H1 (cell line): Measurements from ENCODE around the gene CYTH1. TPM values are rescaled to one million over a fixed set of nuclear protein-coding genes. Genes with fewer than 3 reads are reported as not detected.

ENCODE experiments used
- CTCF ChIA-PET: fragments of 300-600 bp; sonication (Branson Sonifier 250); formaldehyde crosslinking; loops from one replicate; lab custom pipeline; 2021; ENCODE audit not compliant: partially characterized antibody; lab: Charles Lee
- POLR2A ChIA-PET: fragments of 300-600 bp; sonication (Branson Sonifier 250); formaldehyde crosslinking; loops from one replicate; lab custom pipeline; 2021; ENCODE audit warnings: inconsistent platforms; ENCODE audit not compliant: partially characterized antibody; lab: Charles Lee
- DNase-seq, 2 experiments: peaks; one replicate each; pipeline versions ENCODE4 v3.0.0 to v3.0.0-alpha.2; 2010 to 2022; ENCODE audit warnings: low spot score in 2 of 2, low read depth in 1 of 2, mixed read lengths in 1 of 2
- FAIRE-seq: peaks from 2 replicates; lab custom pipeline; 2011; peaks lifted over from hg19 to GRCh38; lab: Jason Lieb, UNC
- H2AFZ ChIP-seq: 2 replicates; pipeline ENCODE4 v1.8.1; 2012; ENCODE audit warnings: low read length, inconsistent platforms
- H2AK5ac ChIP-seq: 2 replicates; pipeline ENCODE4 v1.6.1; 2013; ENCODE audit warnings: low read depth, low read length
- H2BK120ac ChIP-seq: replicated peaks from 2 replicates; pipeline ENCODE3; 2013; ENCODE audit warnings: low read depth, low read length, inconsistent platforms
- H2BK12ac ChIP-seq: 2 replicates; pipeline ENCODE4 v1.6.1; 2013; ENCODE audit warnings: low read depth, low read length
- H2BK15ac ChIP-seq: 2 replicates; pipeline ENCODE4 v1.6.1; 2013; ENCODE audit warnings: low read length
- H2BK20ac ChIP-seq: 2 replicates; pipeline ENCODE4 v1.6.1; 2013; ENCODE audit warnings: low read length
- H2BK5ac ChIP-seq: 2 replicates; pipeline ENCODE4 v1.6.1; 2013; ENCODE audit warnings: low read depth, low read length
- H3K14ac ChIP-seq: 2 replicates; pipeline ENCODE4 v1.6.1; 2013; ENCODE audit warnings: inconsistent platforms; ENCODE audit not compliant: insufficient read length
- H3K18ac ChIP-seq: 2 replicates; pipeline ENCODE4 v1.6.1; 2013; ENCODE audit warnings: low read length; ENCODE audit errors: extremely low read depth
- H3K23ac ChIP-seq: 2 replicates; pipeline ENCODE4 v1.6.1; 2013; ENCODE audit warnings: inconsistent platforms; ENCODE audit not compliant: insufficient read length
- H3K23me2 ChIP-seq: 2 replicates; pipeline ENCODE4 v1.6.1; 2013; ENCODE audit warnings: low read depth, low read length
- H3K27ac ChIP-seq: 2 replicates; pipeline ENCODE4 v1.6.1; 2011; ENCODE audit warnings: low read depth, low read length, inconsistent platforms
- H3K27me3 ChIP-seq, 4 experiments: replicated peaks in 1 of 4; 1 replicate in 1 of 4; 2 replicates in 3 of 4; pipeline versions ENCODE4 v1.6.1 to v1.8.1; 2011 to 2013; ENCODE audit warnings: low read length in 3 of 4, mild to moderate bottlenecking in 3 of 4, inconsistent platforms in 2 of 4, mixed read lengths in 2 of 4, moderate library complexity in 1 of 4; ENCODE audit not compliant: control insufficient read depth in 3 of 4, insufficient read depth in 3 of 4; ENCODE audit errors: extremely low read depth in 1 of 4
- H3K36me3 ChIP-seq, 4 experiments: 2 replicates each; pipeline versions ENCODE4 v1.6.1 to v1.8.1; 2011 to 2013; ENCODE audit warnings: mild to moderate bottlenecking in 4 of 4, low read length in 3 of 4, moderate library complexity in 2 of 4, control low read depth in 1 of 4, inconsistent platforms in 1 of 4; ENCODE audit not compliant: insufficient read depth in 4 of 4, control insufficient read depth in 2 of 4
- H3K4ac ChIP-seq: replicated peaks from 2 replicates; pipeline ENCODE3; 2013; ENCODE audit warnings: low read length, low read depth, mixed read lengths, inconsistent platforms; ENCODE audit not compliant: insufficient read length
- H3K4me1 ChIP-seq, 4 experiments: replicated peaks in 1 of 4; 1 replicate in 1 of 4; 2 replicates in 3 of 4; pipeline versions ENCODE4 v1.6.1 to v1.8.1; 2011 to 2013; ENCODE audit warnings: low read length in 3 of 4, inconsistent platforms in 2 of 4, mixed read lengths in 1 of 4; ENCODE audit not compliant: insufficient read depth in 4 of 4, control insufficient read depth in 3 of 4
- H3K4me2 ChIP-seq, 2 experiments: 2 replicates each; pipeline versions ENCODE4 v1.6.1 to v1.8.1; 2011 to 2013; ENCODE audit warnings: low read depth in 2 of 2, low read length in 2 of 2, control low read depth in 1 of 2, inconsistent platforms in 1 of 2, mild to moderate bottlenecking in 1 of 2; ENCODE audit not compliant: insufficient read depth in 1 of 2
- H3K4me3 ChIP-seq, 4 experiments: fragments of 200-600, 300-600 bp in 1 of 4; sonication (generic), shearing (Covaris generic), sonication (Bioruptor Twin) in 1 of 4; 2 replicates each; pipeline versions ENCODE4 v1.5.1 to v1.8.1; 2011 to 2016; ENCODE audit warnings: low read length in 4 of 4, low read depth in 3 of 4, control low read depth in 2 of 4, inconsistent platforms in 2 of 4, mild to moderate bottlenecking in 2 of 4, mixed read lengths in 1 of 4, moderate library complexity in 1 of 4; ENCODE audit not compliant: insufficient read depth in 2 of 4; ENCODE audit errors: extremely low read depth in 1 of 4
- H3K56ac ChIP-seq: replicated peaks from 2 replicates; pipeline ENCODE3; 2013; ENCODE audit warnings: low read depth, mild to moderate bottlenecking, mixed read lengths, low read length, inconsistent platforms; ENCODE audit not compliant: insufficient read length
- H3K79me1 ChIP-seq: 2 replicates; pipeline ENCODE4 v1.6.1; 2013; ENCODE audit warnings: low read depth, low read length, control low read depth
- H3K79me2 ChIP-seq, 2 experiments: 2 replicates each; pipeline versions ENCODE4 v1.6.1 to v1.8.1; 2012 to 2013; ENCODE audit warnings: low read length in 2 of 2, mild to moderate bottlenecking in 2 of 2, inconsistent platforms in 1 of 2; ENCODE audit not compliant: insufficient read depth in 2 of 2, control insufficient read depth in 1 of 2
- H3K9ac ChIP-seq, 4 experiments: replicated peaks in 1 of 4; 1 replicate in 1 of 4; 2 replicates in 3 of 4; pipeline versions ENCODE4 v1.6.1 to v1.8.1; 2011 to 2013; ENCODE audit warnings: low read depth in 3 of 4, low read length in 3 of 4, control low read depth in 2 of 4, mild to moderate bottlenecking in 2 of 4, moderate library complexity in 2 of 4, inconsistent platforms in 1 of 4; ENCODE audit errors: extremely low read depth in 1 of 4
- H3K9me3 ChIP-seq, 2 experiments: 2 replicates each; pipeline versions ENCODE4 v1.6.1 to v1.8.1; 2012 to 2013; ENCODE audit warnings: mild to moderate bottlenecking in 2 of 2, moderate library complexity in 2 of 2, control low read depth in 1 of 2, inconsistent platforms in 1 of 2, low read depth in 1 of 2, low read length in 1 of 2, mixed read lengths in 1 of 2; ENCODE audit not compliant: insufficient read depth in 2 of 2
- H4K20me1 ChIP-seq, 2 experiments: replicated peaks in 1 of 2; 2 replicates each; pipeline versions ENCODE3 to v1.8.1; 2011 to 2013; ENCODE audit warnings: inconsistent platforms in 2 of 2, low read length in 2 of 2, mild to moderate bottlenecking in 1 of 2; ENCODE audit not compliant: insufficient read depth in 2 of 2, control insufficient read depth in 1 of 2
- H4K5ac ChIP-seq: 2 replicates; pipeline ENCODE4 v1.6.1; 2013; ENCODE audit warnings: low read length, low read depth, mixed read lengths, inconsistent platforms; ENCODE audit not compliant: insufficient read length
- H4K8ac ChIP-seq: 2 replicates; pipeline ENCODE4 v1.8.0; 2013; ENCODE audit warnings: mild to moderate bottlenecking, moderate library complexity, low read length, inconsistent platforms; ENCODE audit not compliant: insufficient read depth; ENCODE audit errors: extremely low read depth
- H4K91ac ChIP-seq: replicated peaks from 2 replicates; pipeline ENCODE3; 2013; ENCODE audit warnings: low read length, mixed read lengths, inconsistent platforms; ENCODE audit not compliant: insufficient read length
- HDAC2 ChIP-seq, 2 experiments: fragments of 300-600 bp in 1 of 2; sonication (generic) in 1 of 2; IDR thresholded peaks; 2 replicates each; pipeline ENCODE4 v1.6.1; 2011 to 2012; ENCODE audit warnings: low read depth in 2 of 2, low read length in 2 of 2, mild to moderate bottlenecking in 2 of 2, moderate library complexity in 2 of 2, borderline replicate concordance in 1 of 2, inconsistent platforms in 1 of 2
- NRF1 ChIP-seq: IDR thresholded peaks from 2 replicates; pipeline ENCODE4 v1.6.1; 2011; ENCODE audit warnings: mild to moderate bottlenecking, low read depth, low read length, improper control_type of control experiment
- POU5F1 ChIP-seq: IDR thresholded peaks from 2 replicates; pipeline ENCODE4 v1.6.1; 2011; ENCODE audit warnings: low read depth, mild to moderate bottlenecking, low read length, moderate library complexity
- SIN3A ChIP-seq, 2 experiments: IDR thresholded peaks in 1 of 2; conservative IDR thresholded peaks in 1 of 2; 2 replicates each; pipeline ENCODE4 v1.6.1; 2011 to 2012; ENCODE audit warnings: low read length in 2 of 2, improper control_type of control experiment in 1 of 2, low read depth in 1 of 2, mild to moderate bottlenecking in 1 of 2
- WGBS, 2 experiments: shearing (Covaris generic) in 1 of 2; methylation state at CpG; one replicate each; pipeline versions ENCODE4 v1.1.6 to v1.1.7; 2013 to 2015; ENCODE audit warnings: low lambda C conversion rate in 2 of 2, mixed read lengths in 2 of 2, inconsistent platforms in 1 of 2, low coverage in 1 of 2, missing lambda C conversion rate in 1 of 2; ENCODE audit not compliant: insufficient replicate concordance in 2 of 2, insufficient coverage in 1 of 2, insufficient read length in 1 of 2; ENCODE audit errors: extremely low coverage in 1 of 2, missing lambda C conversion rate in 1 of 2; 5-methylcytosine and 5-hydroxymethylcytosine counted together
- polyA plus RNA-seq, 7 experiments: library from polyadenylated mRNA; depleted of rRNA in 3 of 7; stranded (reverse) in 5 of 7; unstranded in 2 of 7; fragments of >200 nt in 5 of 7; fragments of 200-250 nt in 2 of 7; gene quantifications; 1 replicate in 5 of 7; 2 replicates in 1 of 7; 4 replicates in 1 of 7; pipeline versions ENCODE4 v1.2.1 to v1.2.3, GENCODE V29; 2011 to 2013; ENCODE audit warnings: missing spikeins in 2 of 7, mixed read lengths in 2 of 7
- total RNA-seq: library from RNA; stranded (reverse); fragmentation: NEBNext Ultra II Directional; extraction: Animal tissue kit (Norgen Biotek cat#: 25700); gene quantifications from 2 replicates; pipeline ENCODE4 v1.2.1, GENCODE V29; 2021

Gene CYTH1
- total and polyA plus RNA-seq, 2 of the 8 experiments (the other 6 are each of a cell fraction or from before 2014, with no cell fraction given): 12.8 to 14.8 TPM

GRCh38 chr17:78771758-78772382, 10.2 kb downstream of the CYTH1 start:
- Histone ChIP-seq H3K36me3 (no peaks in the 10 kb centered on the region), H2AK5ac (no peak overlapping the region), H3K4me1 (peaks cover 0 to 3% (median 0%) of the 10 kb centered on the region in 4 experiments; a peak in 1 of 7 replicates), H4K5ac (no peak overlapping the region), H2BK5ac (no peak overlapping the region), H3K4me2 (no peak overlapping the region), H2BK20ac (no peak overlapping the region), H3K9ac (no peak overlapping the region), H4K8ac (no peak overlapping the region), H2BK12ac (no peak overlapping the region), H4K20me1 (peaks cover 0 to 5% of the 10 kb centered on the region in 2 experiments), H3K27me3 (no peaks in the 10 kb centered on the region), H3K27ac (no peak overlapping the region), H3K14ac (no peak overlapping the region), H4K91ac (no peak overlapping the region), H3K4ac (no peak overlapping the region), H3K23ac (no peak overlapping the region), H3K79me2 (no peaks in the 10 kb centered on the region; a peak in 1 of 4 replicates), H2BK15ac (no peak overlapping the region), H3K4me3 (no peak overlapping the region), H2BK120ac (no peak overlapping the region), H3K9me3 (no peaks in the 10 kb centered on the region), H3K79me1 (peaks cover 7% of the 10 kb centered on the region), H2AFZ (no peak overlapping the region), H3K23me2 (peaks cover 2% of the 10 kb centered on the region; the same call in 1 of the 2 replicates), H3K18ac (no peak overlapping the region), H3K56ac (no peak overlapping the region)
- FAIRE-seq: no peak
- POLR2A ChIA-PET: interaction anchor here (0.6 to 0.8 kb wide), 3 partner anchors 9 to 573 kb away, joined by 3 to 4 read pairs (median 4); no protein-coding TSS in a partner anchor
- CTCF ChIA-PET: interaction anchor here (1.3 kb wide), 1 partner anchor 273 kb away, joined by 3 read pairs; no protein-coding TSS in a partner anchor
- 86% methylated on average over 6 of the region's 6 CpGs; no CpG with 5 or more reads in 1 of the 2 experiments for WGBS, 2 experiments
- DNase-seq: no peak
- no peak for TF ChIP-seq HDAC2 (IDR thresholded peaks at IDR 0.05; ENCODE audit: borderline replicate concordance in 1 of 2, low read depth in 2 of 2, low read length in 2 of 2)
- TF ChIP-seq NRF1: no peak
- no peak for TF ChIP-seq POU5F1
- no peak for TF ChIP-seq SIN3A (conservative IDR thresholded peaks at IDR 0.05 in 1 of 2, IDR thresholded peaks at IDR 0.05 in 1 of 2; ENCODE audit: low read depth in 1 of 2, low read length in 2 of 2)
